CD14-positive monocyte (primary cell): Measurements from ENCODE around the gene EMSY. TPM values are rescaled to one million over a fixed set of nuclear protein-coding genes. Genes with fewer than 3 reads are reported as not detected.

Experiments used
- DNase-seq, 3 donors: peaks; one replicate each; pipeline ENCODE4 v3.0.0-alpha.2; 2011 to 2022
- H2AFZ ChIP-seq: 2 replicates; pipeline ENCODE4 v1.6.0; 2012; ENCODE audit warnings: mild to moderate bottlenecking, low read depth, low read length, inconsistent platforms; ENCODE audit not compliant: insufficient read depth, poor library complexity, severe bottlenecking
- H3K27ac ChIP-seq, 2 donors: 1 replicate in 1 of 2; 2 replicates in 1 of 2; pipeline ENCODE4 v1.5.1; 2012 to 2013; ENCODE audit warnings: low read length in 2 of 2, control low read depth in 1 of 2, inconsistent platforms in 1 of 2, low read depth in 1 of 2, mild to moderate bottlenecking in 1 of 2
- H3K27me3 ChIP-seq, 2 donors: one replicate each; pipeline versions ENCODE4 v1.6.0 to v1.6.1; 2011 to 2013; ENCODE audit warnings: low read length in 2 of 2; ENCODE audit not compliant: control insufficient read depth in 2 of 2, insufficient read depth in 2 of 2
- H3K36me3 ChIP-seq, 2 donors: replicated peaks in 1 of 2; 1 replicate in 1 of 2; 2 replicates in 1 of 2; pipeline versions ENCODE4 v1.5.1 to v1.6.1; 2012 to 2013; ENCODE audit warnings: low read length in 2 of 2, control low read depth in 1 of 2, inconsistent platforms in 1 of 2, mild to moderate bottlenecking in 1 of 2; ENCODE audit not compliant: insufficient read depth in 2 of 2, control insufficient read depth in 1 of 2
- H3K4me1 ChIP-seq, 2 donors: 1 replicate in 1 of 2; 2 replicates in 1 of 2; pipeline versions ENCODE4 v1.5.1 to v1.6.1; 2012 to 2013; ENCODE audit warnings: low read length in 2 of 2, control low read depth in 1 of 2, inconsistent platforms in 1 of 2, mild to moderate bottlenecking in 1 of 2, moderate library complexity in 1 of 2; ENCODE audit not compliant: insufficient read depth in 2 of 2, control insufficient read depth in 1 of 2
- H3K4me2 ChIP-seq: replicated peaks from 2 replicates; pipeline ENCODE3; 2012; ENCODE audit warnings: low read length, moderate library complexity, mild to moderate bottlenecking; ENCODE audit not compliant: poor library complexity, severe bottlenecking; ENCODE audit errors: extremely low read depth
- H3K4me3 ChIP-seq, 3 experiments: fragments of 200-600 bp in 1 of 3; sonication (generic) in 1 of 3; replicated peaks in 1 of 3; 1 replicate in 2 of 3; 2 replicates in 1 of 3; pipeline ENCODE4 v1.5.1; 2011 to 2013; ENCODE audit warnings: low read length in 3 of 3, mild to moderate bottlenecking in 3 of 3, control low read depth in 2 of 3, low read depth in 2 of 3, inconsistent platforms in 1 of 3, moderate library complexity in 1 of 3
- H3K79me2 ChIP-seq: 2 replicates; pipeline ENCODE4 v1.6.0; 2012; ENCODE audit warnings: mild to moderate bottlenecking, control low read depth, inconsistent platforms, low read length, moderate library complexity; ENCODE audit not compliant: insufficient read depth
- H3K9ac ChIP-seq: 2 replicates; pipeline ENCODE4 v1.6.0; 2017; ENCODE audit warnings: low read length, mild to moderate bottlenecking; ENCODE audit not compliant: insufficient read depth, poor library complexity, severe bottlenecking
- H3K9me3 ChIP-seq, 2 donors: replicated peaks in 1 of 2; 1 replicate in 1 of 2; 2 replicates in 1 of 2; pipeline versions ENCODE4 v1.5.1 to v1.6.1; 2012 to 2013; ENCODE audit warnings: low read length in 2 of 2, control low read depth in 1 of 2; ENCODE audit not compliant: control insufficient read depth in 1 of 2, insufficient read depth in 1 of 2
- H4K20me1 ChIP-seq: 2 replicates; pipeline ENCODE4 v1.6.0; 2012; ENCODE audit warnings: mild to moderate bottlenecking, low read length, control low read depth, moderate library complexity; ENCODE audit not compliant: insufficient read depth
- H3K27ac Mint-ChIP-seq, 7 donors: one replicate each; pipeline ENCODE4 v1.8.0; 2020; ENCODE audit warnings: mild to moderate bottlenecking in 7 of 7, mixed read lengths in 7 of 7, moderate library complexity in 6 of 7, inconsistent platforms in 2 of 7
- H3K27me3 Mint-ChIP-seq, 3 donors: one replicate each; pipeline ENCODE4 v1.8.0; 2021 to 2022; ENCODE audit warnings: low read depth in 3 of 3, mild to moderate bottlenecking in 3 of 3, mixed read lengths in 3 of 3, moderate library complexity in 3 of 3, inconsistent platforms in 1 of 3
- H3K36me3 Mint-ChIP-seq, 2 donors: one replicate each; pipeline ENCODE4 v1.8.0; 2020; ENCODE audit warnings: mixed read lengths in 2 of 2, inconsistent platforms in 1 of 2, mild to moderate bottlenecking in 1 of 2
- H3K4me1 Mint-ChIP-seq: one replicate; pipeline ENCODE4 v1.8.0; 2020; ENCODE audit warnings: mild to moderate bottlenecking, mixed read lengths
- H3K4me3 Mint-ChIP-seq, 2 donors: one replicate each; pipeline ENCODE4 v1.8.0; 2020; ENCODE audit warnings: mild to moderate bottlenecking in 2 of 2, mixed read lengths in 2 of 2, moderate library complexity in 1 of 2
- H3K9me3 Mint-ChIP-seq, 7 donors: one replicate each; pipeline ENCODE4 v1.8.0; 2020 to 2022; ENCODE audit warnings: mixed read lengths in 7 of 7, mild to moderate bottlenecking in 6 of 7, moderate library complexity in 6 of 7, inconsistent platforms in 2 of 7
- CTCF ChIP-seq: fragments of 200-600 bp; IDR thresholded peaks from one replicate; pipeline ENCODE4 v1.8.0; 2022; ENCODE audit warnings: antibody characterized with exemption, mild to moderate bottlenecking
- whole genome bisulfite sequencing: methylation state at CpG from one replicate; pipeline ENCODE4 v1.1.5; 2013; ENCODE audit warnings: missing lambda C conversion rate; ENCODE audit not compliant: insufficient coverage; 5-methylcytosine and 5-hydroxymethylcytosine counted together
- intact Hi-C, 2 donors: fragments of 100-400 bp; cut with micrococcal nuclease; formaldehyde crosslinking; loops; one replicate each; pipeline versions ENCODE4 v1.15.0 to v1.15.1; 2023
- polyA plus RNA-seq, 3 donors: library from polyadenylated mRNA; depleted of rRNA in 1 of 3; unstranded in 2 of 3; stranded (reverse) in 1 of 3; fragments of 300-500 nt in 2 of 3; fragments of >200 nt in 1 of 3; fragmentation: Illumina TruSeq in 2 of 3; gene quantifications; 1 replicate in 2 of 3; 2 replicates in 1 of 3; pipeline ENCODE4 v1.2.3, GENCODE V29; 2012 to 2021

EMSY gene
- polyA plus RNA-seq, 3 donors = 9.2 to 31.3 (median 9.4) TPM

GRCh38 chr11:76510060-76511047, 65.5 kb downstream of the EMSY start:
- no peaks in the 10 kb centered on the region for H3K27me3 Mint-ChIP-seq
- no peak for DNase-seq
- Histone ChIP-seq H4K20me1 (no peaks in the 10 kb centered on the region), H2AFZ (no peak overlapping the region), H3K79me2 (no peaks in the 10 kb centered on the region), H3K9me3 (no peaks in the 10 kb centered on the region), H3K4me3 (no peak overlapping the region), H3K4me1 (no peaks in the 10 kb centered on the region), H3K4me2 (no peak overlapping the region), H3K36me3 (peaks cover 15 to 47% of the 10 kb centered on the region in 2 donors), H3K27ac (no peak overlapping the region), H3K27me3 (no peaks in the 10 kb centered on the region), H3K9ac (no peak overlapping the region)
- H3K9me3 Mint-ChIP-seq = no peaks in the 10 kb centered on the region
- H3K4me1 Mint-ChIP-seq = no peaks in the 10 kb centered on the region
- intact Hi-C loops = loop anchor here in 1 of 2 donors (10.0 kb wide), 1 partner anchor 306 kb away; the partner anchor contains the start of gene WNT11
- H3K27ac Mint-ChIP-seq = no peak overlapping the region
- WGBS = 89% methylated on average over 2 of the region's 5 CpGs
- TF ChIP-seq CTCF = no peak
- peaks cover 37 to 43% of the 10 kb centered on the region in 2 donors for H3K36me3 Mint-ChIP-seq
- no peak overlapping the region for H3K4me3 Mint-ChIP-seq

DNA sequence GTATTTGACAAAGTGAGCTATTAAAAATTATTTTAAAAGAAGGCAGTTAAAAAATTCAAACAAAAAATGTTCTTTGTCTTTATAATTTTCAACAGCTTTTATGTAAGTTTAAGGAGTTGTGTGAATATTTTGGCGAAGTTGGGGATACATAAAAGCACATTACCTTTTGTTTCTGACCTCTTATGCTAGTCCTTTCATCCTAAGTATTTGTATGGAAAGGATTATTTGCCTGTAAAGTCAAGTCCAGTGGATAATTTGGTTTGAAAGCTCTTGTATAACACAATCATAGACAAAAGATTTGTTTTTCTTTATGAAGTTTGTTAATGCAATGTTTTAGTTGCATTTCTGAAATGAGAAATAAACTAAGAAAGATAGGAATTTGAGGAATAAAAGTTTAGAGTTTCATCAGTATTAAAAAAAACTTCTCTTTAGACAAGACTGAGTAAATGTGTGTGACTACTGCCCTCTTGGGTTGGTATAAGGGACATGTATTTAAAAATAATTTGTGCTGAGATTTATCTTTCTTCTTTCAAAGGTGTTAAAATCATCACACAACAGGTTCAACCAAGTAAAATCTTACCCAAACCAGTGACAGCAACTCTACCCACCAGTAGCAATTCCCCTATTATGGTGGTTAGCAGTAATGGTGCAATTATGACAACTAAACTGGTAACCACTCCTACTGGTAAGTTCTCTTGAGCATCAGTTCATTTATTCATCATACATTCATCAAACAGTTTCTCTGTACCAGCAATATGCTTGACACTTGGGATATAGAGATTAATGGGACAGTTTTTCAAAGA, 68.2 kb downstream of the EMSY start:
- Mint-ChIP-seq H3K27ac (peak overlapping the region in 1 of 7 donors; percentile 12), H3K9me3 (peaks cover 0 to 2% (median 0%) of the 10 kb centered on the region in 7 donors), H3K27me3 (no peaks in the 10 kb centered on the region), H3K4me3 (no peak overlapping the region), H3K36me3 (peaks cover 39 to 40% of the 10 kb centered on the region in 2 donors), H3K4me1 (no peaks in the 10 kb centered on the region)
- TF ChIP-seq CTCF = peak; percentile 13
- no peaks in the 10 kb centered on the region for H3K27me3 ChIP-seq
- H3K36me3 ChIP-seq = peaks cover 26 to 61% of the 10 kb centered on the region in 2 donors
- H2AFZ ChIP-seq = no peak overlapping the region
- intact Hi-C loops = loop anchor here in 1 of 2 donors (10.0 kb wide), 1 partner anchor 308 kb away; the partner anchor contains the start of gene WNT11
- no peaks in the 10 kb centered on the region for H3K79me2 ChIP-seq
- H3K4me1 ChIP-seq = no peaks in the 10 kb centered on the region
- no peaks in the 10 kb centered on the region for H3K9me3 ChIP-seq
- no peak for DNase-seq
- no peaks in the 10 kb centered on the region for H4K20me1 ChIP-seq
- H3K4me3 ChIP-seq = no peak overlapping the region
- no CpG with 5 or more reads among the region's 1 CpG for WGBS
- H3K9ac ChIP-seq = no peak overlapping the region
- H3K27ac ChIP-seq = no peak overlapping the region
- H3K4me2 ChIP-seq = no peak overlapping the region
